Activated gamma-delta T cell (primary cell): ENCODE results near the gene MAGEA12.
"Not testable (repeated sequence)": the region's sequence is repeated elsewhere in the genome, so short reads cannot be mapped to it uniquely, and the experiment has no call there.

Experiments used
- DNase-seq: peaks from one replicate; lab custom pipeline; 2025; lab: John Stamatoyannopoulos, UW

Gene MAGEA12

DNA sequence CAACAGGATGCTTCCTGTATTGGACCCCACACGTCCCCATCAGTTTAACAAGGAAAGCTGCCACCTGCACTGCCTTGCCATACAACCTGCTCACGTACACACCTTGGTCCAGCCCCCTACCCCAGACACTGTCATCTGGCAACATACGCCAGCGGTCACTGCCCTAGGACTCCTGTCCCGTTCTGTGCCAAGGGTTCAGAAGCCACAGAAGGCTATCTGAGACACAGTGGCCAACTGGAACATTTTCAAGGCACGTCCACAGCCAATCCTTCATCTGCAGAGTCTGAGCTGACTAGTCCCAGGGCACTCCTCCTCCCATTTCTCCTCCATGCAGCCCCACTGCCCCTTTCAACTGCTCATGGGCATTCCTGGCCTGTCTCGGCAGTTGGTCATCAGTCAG, 28.0 kb downstream of the MAGEA12 start:
- DNase-seq = not testable (repeated sequence)

DNA sequence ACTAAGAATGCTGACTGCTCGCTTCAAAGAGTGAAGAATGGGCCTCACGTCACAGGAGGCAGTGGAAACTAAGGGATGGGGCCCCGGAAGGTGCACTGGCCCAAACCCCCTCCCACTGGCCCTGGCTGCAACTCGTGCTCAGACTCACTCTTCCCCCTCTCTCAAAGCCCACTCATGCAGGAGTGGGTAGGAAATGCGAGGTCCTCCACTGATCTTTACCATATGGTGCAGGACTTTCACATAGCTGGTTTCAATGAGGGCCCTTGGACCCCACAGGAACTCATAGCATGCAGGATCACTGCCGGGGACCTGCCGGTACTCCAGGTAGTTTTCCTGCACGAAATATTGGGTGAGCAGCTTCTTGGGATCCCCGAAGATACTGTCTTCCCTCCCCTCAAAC, 33.0 kb downstream of the MAGEA12 start:
- DNase-seq = not testable (repeated sequence)

DNA sequence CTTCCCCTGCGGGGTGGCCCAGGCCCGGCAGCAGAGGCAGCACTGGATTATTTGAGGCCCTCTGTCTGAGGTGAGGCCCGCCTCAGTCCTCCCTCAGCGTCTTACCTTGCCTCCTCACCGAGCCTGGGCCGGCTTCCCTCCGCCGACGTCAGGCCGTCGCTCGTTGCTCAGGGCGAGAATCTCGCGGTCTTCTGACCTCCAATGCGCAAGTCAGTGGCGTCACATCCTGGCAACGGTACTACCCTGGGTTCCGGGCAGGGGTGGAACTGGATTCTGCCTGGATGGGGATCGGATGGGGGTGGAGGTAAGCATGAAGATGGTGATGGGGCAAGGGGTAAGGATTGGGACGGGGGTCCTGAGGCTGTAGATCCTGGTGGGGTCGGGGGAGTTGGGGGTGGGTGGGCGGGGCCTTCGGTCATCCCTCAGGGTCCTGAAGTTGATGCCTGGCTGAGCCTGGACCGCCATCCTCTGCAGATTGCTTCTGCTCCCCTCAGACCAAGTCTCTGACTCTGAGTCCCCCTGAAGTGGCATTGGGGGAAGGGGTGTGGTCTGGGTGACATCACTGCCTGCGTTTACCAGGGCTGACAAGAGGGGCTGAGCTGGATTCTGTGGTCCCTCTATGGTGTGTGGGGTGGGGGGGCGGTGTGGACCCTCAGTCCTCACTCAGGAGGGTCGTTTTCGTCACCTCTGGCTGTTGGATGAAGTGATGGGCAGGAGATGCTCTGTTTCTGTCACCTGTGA, 36.2 kb downstream of the MAGEA12 start, which contains the start of gene MAGEA6:
TSS of gene MAGEA6 (minus strand) at position 141 of the 741 bp plus-strand sequence. CDS start 2,039 bp downstream, outside the sequence.
- not testable (repeated sequence) for DNase-seq

DNA sequence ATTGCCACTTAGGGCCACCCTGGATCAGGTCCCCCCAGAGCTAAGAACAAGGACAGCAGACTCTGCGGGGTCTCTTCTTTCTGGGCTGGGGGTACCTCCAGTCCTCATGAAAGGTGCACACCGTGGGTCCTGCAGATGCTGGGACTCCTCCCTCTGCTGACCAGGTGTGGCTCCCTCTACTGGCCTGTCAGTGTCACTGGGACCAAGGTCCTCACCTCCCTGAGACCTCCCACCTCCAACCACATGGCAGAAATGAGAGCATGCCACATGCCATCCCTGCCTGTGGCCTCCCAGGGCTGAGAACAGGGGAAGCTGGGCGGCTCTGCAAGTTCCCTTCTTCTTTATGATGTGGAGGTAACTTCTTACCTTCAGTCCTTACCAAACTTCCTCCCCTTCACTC, 53.5 kb downstream of the MAGEA12 start:
- not testable (repeated sequence) for DNase-seq
